Spleen (tissue), 11 donors: ENCODE measurements around the gene KRTAP10-3. TPM values are rescaled to one million over a fixed set of nuclear protein-coding genes. Genes with fewer than 3 reads are reported as not detected.
"Not testable (repeated sequence)": the region's sequence is repeated elsewhere in the genome, so short reads cannot be mapped to it uniquely, and the experiment has no call there.

ENCODE experiments used
- DNase-seq: peaks from one replicate; pipeline ENCODE4 v3.0.0-alpha.2; 2020
- H3K27ac ChIP-seq, 8 donors: fragments of 200-600 bp; sonication (generic) in 7 of 8; 1 replicate in 4 of 8; 2 replicates in 4 of 8; pipeline versions ENCODE4 v1.5.0 to v1.8.0; 2016 to 2021; ENCODE audit warnings: inconsistent platforms in 4 of 8, mild to moderate bottlenecking in 4 of 8, moderate library complexity in 1 of 8
- H3K27me3 ChIP-seq, 7 donors: fragments of 200-600 bp; sonication (generic) in 6 of 7; replicated peaks in 1 of 7; 1 replicate in 4 of 7; 2 replicates in 3 of 7; pipeline versions ENCODE4 v1.5.0 to v1.8.0; 2016 to 2021; ENCODE audit warnings: inconsistent platforms in 3 of 7, mild to moderate bottlenecking in 1 of 7
- H3K36me3 ChIP-seq, 6 donors: fragments of 200-600 bp; sonication (generic) in 5 of 6; 1 replicate in 4 of 6; 2 replicates in 2 of 6; pipeline versions ENCODE4 v1.5.0 to v1.8.0; 2016 to 2021; ENCODE audit warnings: inconsistent platforms in 2 of 6
- H3K4me1 ChIP-seq, 6 donors: fragments of 200-600 bp; sonication (generic) in 5 of 6; 1 replicate in 3 of 6; 2 replicates in 3 of 6; pipeline versions ENCODE4 v1.5.0 to v1.8.0; 2016 to 2021; ENCODE audit warnings: inconsistent platforms in 3 of 6
- H3K4me3 ChIP-seq, 8 donors: fragments of 200-600 bp; sonication (generic) in 7 of 8; 1 replicate in 4 of 8; 2 replicates in 4 of 8; pipeline versions ENCODE4 v1.5.0 to v1.8.0; 2016 to 2021; ENCODE audit warnings: inconsistent platforms in 4 of 8, mild to moderate bottlenecking in 4 of 8, moderate library complexity in 2 of 8
- H3K9me3 ChIP-seq, 8 donors: fragments of 200-600 bp; sonication (generic) in 7 of 8; 1 replicate in 4 of 8; 2 replicates in 4 of 8; pipeline versions ENCODE4 v1.5.0 to v1.8.0; 2016 to 2021; ENCODE audit warnings: inconsistent platforms in 4 of 8
- POLR2A ChIP-seq, 3 donors: fragments of 450-650 bp; IDR thresholded peaks; one replicate each; pipeline ENCODE4 v1.5.1; 2017; ENCODE audit warnings: antibody characterized with exemption in 3 of 3, mild to moderate bottlenecking in 1 of 3
- POLR2AphosphoS5 ChIP-seq, 3 donors: sonication (generic); formaldehyde crosslinking; IDR thresholded peaks; one replicate each; pipeline ENCODE4 v1.5.1; 2017; ENCODE audit warnings: antibody characterized with exemption in 3 of 3
- WGBS, 5 donors: extraction: QIAGEN DNeasy Blood & Tissue Kit in 3 of 5; methylation state at CpG; one replicate each; pipeline versions ENCODE4 v1.1.5 to v1.1.7; 2013 to 2018; 5-methylcytosine and 5-hydroxymethylcytosine counted together
- intact Hi-C: fragments of 100-400 bp; cut with DNase I; formaldehyde crosslinking; loops from one replicate; pipeline ENCODE4 v1.15.0; 2023; ENCODE audit warnings: low total_unique reads
- polyA plus RNA-seq, 3 donors: library from polyadenylated mRNA; stranded (reverse); fragments of 200-250 nt; gene quantifications; one replicate each; pipeline ENCODE4 v1.2.1, GENCODE V29; 2013
- total RNA-seq, 7 donors: library from RNA; depleted of rRNA in 3 of 7; stranded (reverse); fragments of >200 nt in 3 of 7; fragmentation: NEBNext Ultra II Directional in 4 of 7; extraction: Animal tissue kit (Norgen Biotek cat#: 25700) in 4 of 7; gene quantifications; one replicate each; pipeline versions ENCODE4 v1.1.0 to v1.2.1, GENCODE V29; 2016 to 2021
- TF ChIP-seq, protein P1 (sequence below), 11 experiments: fragments of 200-600 bp in 7 of 11; fragments of 450-650 bp in 4 of 11; sonication (generic) in 4 of 11; IDR thresholded peaks in 8 of 11; conservative IDR thresholded peaks in 3 of 11; 1 replicate in 7 of 11; 2 replicates in 4 of 11; pipeline versions ENCODE4 v1.4.0 to v1.8.0; 2016 to 2021; ENCODE audit warnings: antibody characterized with exemption in 11 of 11, inconsistent platforms in 4 of 11, mild to moderate bottlenecking in 1 of 11
- donor health status: healthy with polysubstance abuse.
- donor health status: DM: no; HTN: no; CAD: no; lungs with moderate emphysema.
- donor health status: DM: no; HTN: no; CAD: no.
- donor health status: Bipolar disorder and iron deficiency.
- donor health status: healthy.
- donor health status: DM: no; HTN: no; CAD: no.
- donor health status: DM: yes; HTN: yes; CAD: no.

KRTAP10-3 gene
- total and polyA plus RNA-seq, 10 donors, result not detected

DNA sequence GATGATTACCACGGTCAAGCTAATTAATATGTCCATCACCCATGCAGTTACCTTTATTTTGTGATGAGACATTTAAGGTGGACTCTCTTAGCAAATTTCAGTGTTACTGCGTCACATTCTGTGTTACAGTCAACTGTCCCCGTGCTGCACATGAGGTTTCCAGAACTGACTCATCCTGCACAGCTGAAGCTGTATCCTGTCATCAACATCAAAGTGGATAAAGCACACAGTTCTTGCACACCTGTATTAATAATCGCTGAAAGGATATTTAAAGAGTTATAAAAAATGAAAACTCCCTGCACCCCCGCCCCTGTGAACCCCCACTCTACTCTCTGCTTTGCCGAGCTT lies 25.2 kb upstream of the KRTAP10-3 start:
- intact Hi-C loops, result no loop called here
- 71 to 80% (median 77%) methylated on average over 6 of the region's 6 CpGs for WGBS, 5 donors
- TF ChIP-seq, protein P1, sequence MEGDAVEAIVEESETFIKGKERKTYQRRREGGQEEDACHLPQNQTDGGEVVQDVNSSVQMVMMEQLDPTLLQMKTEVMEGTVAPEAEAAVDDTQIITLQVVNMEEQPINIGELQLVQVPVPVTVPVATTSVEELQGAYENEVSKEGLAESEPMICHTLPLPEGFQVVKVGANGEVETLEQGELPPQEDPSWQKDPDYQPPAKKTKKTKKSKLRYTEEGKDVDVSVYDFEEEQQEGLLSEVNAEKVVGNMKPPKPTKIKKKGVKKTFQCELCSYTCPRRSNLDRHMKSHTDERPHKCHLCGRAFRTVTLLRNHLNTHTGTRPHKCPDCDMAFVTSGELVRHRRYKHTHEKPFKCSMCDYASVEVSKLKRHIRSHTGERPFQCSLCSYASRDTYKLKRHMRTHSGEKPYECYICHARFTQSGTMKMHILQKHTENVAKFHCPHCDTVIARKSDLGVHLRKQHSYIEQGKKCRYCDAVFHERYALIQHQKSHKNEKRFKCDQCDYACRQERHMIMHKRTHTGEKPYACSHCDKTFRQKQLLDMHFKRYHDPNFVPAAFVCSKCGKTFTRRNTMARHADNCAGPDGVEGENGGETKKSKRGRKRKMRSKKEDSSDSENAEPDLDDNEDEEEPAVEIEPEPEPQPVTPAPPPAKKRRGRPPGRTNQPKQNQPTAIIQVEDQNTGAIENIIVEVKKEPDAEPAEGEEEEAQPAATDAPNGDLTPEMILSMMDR (IDR thresholded peaks at IDR 0.05 in 8 of 11, conservative IDR thresholded peaks at IDR 0.05 in 3 of 11), result no peak
- TF ChIP-seq POLR2A (IDR thresholded peaks at IDR 0.05) (no peak), POLR2AphosphoS5 (IDR thresholded peaks at IDR 0.05) (no peak)
- Histone ChIP-seq H3K27me3 (peaks cover 0 to 25% (median 0%) of the 10 kb centered on the region in 7 donors), H3K36me3 (no peaks in the 10 kb centered on the region), H3K4me1 (no peaks in the 10 kb centered on the region), H3K27ac (no peak overlapping the region), H3K9me3 (peaks cover 0 to 34% (median 22%) of the 10 kb centered on the region in 8 donors), H3K4me3 (no peak overlapping the region)
- DNase-seq, result no peak

DNA sequence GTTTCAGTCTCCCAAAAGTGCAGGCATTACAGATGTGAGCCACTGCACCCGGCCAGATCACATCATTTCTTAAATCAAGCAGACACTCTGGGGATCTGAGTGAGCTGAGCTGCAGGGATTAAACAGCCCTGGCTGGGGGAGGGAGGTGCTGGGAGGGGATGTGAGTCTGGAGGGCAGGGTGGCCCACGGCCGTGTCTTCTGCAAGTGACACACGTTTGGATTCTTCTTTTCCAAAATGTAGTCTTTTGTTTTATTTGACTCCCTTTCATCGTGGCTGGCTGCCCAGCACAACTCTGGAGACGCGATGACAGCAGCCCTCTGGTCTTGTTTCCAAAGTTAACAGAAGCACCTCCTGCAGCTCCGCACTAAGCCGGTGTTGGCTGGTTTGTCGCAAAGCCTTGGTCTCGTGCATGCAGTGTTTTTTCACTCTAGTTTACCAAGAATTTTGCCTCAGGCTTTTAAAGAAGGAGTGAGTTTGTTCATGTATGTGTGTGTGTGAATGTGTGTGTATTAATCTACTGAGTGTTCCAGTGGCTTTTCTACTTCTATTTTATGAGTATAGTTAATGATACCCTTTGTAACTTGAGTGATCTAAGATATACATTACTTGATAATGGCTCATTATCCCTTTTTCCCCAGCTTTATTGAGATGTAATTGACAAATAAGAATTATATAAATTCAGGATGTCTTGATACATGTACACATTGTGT lies 24.6 kb upstream of the KRTAP10-3 start:
- Histone ChIP-seq H3K36me3 (no peaks in the 10 kb centered on the region), H3K27ac (no peak overlapping the region), H3K4me3 (no peak overlapping the region), H3K27me3 (peaks cover 0 to 25% (median 0%) of the 10 kb centered on the region in 7 donors), H3K4me1 (no peaks in the 10 kb centered on the region), H3K9me3 (peaks cover 0 to 39% (median 22%) of the 10 kb centered on the region in 8 donors)
- WGBS, 5 donors, result 50 to 63% (median 54%) methylated on average over 11 of the region's 11 CpGs
- intact Hi-C loops, result no loop called here
- no peak for DNase-seq
- no peak for TF ChIP-seq POLR2AphosphoS5 (IDR thresholded peaks at IDR 0.05)
- TF ChIP-seq POLR2A (IDR thresholded peaks at IDR 0.05), result no peak
- TF ChIP-seq, protein P1 (IDR thresholded peaks at IDR 0.05 in 8 of 11, conservative IDR thresholded peaks at IDR 0.05 in 3 of 11), result no peak

DNA sequence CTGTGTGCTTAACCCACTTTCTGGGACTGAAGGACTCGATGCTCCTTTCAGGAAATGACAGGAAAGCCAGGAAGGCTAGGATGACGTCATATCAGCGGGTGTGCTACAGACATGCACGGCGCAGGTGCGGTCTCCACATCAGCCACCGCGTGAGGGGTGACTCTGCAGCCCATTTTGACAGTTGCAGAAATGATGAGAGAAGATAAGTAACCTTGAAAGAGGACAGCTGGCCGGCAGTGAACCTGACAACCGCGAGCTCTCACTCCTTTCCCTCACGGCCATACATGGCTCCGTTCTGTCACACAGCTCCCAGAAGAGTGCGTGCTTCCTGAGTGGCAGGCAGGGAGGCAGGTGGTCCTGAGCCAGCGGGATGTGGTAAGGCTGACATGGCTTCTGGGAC lies 23.5 kb upstream of the KRTAP10-3 start:
- Histone ChIP-seq H3K36me3 (no peaks in the 10 kb centered on the region), H3K27ac (peak overlapping the region in 4 of 8 donors; percentile 26 to 57 (median 50)), H3K9me3 (peaks cover 3 to 51% (median 29%) of the 10 kb centered on the region in 8 donors), H3K4me3 (no peak overlapping the region), H3K27me3 (peaks cover 0 to 25% (median 0%) of the 10 kb centered on the region in 7 donors), H3K4me1 (no peaks in the 10 kb centered on the region)
- peak; percentile 31 for DNase-seq
- 61 to 72% (median 66%) methylated on average over 15 of the region's 15 CpGs for WGBS, 5 donors
- TF ChIP-seq, protein P1 (IDR thresholded peaks at IDR 0.05 in 8 of 11, conservative IDR thresholded peaks at IDR 0.05 in 3 of 11), result no peak
- no peak for TF ChIP-seq POLR2A (IDR thresholded peaks at IDR 0.05)
- TF ChIP-seq POLR2AphosphoS5 (IDR thresholded peaks at IDR 0.05), result no peak
- intact Hi-C loops, result no loop called here

DNA sequence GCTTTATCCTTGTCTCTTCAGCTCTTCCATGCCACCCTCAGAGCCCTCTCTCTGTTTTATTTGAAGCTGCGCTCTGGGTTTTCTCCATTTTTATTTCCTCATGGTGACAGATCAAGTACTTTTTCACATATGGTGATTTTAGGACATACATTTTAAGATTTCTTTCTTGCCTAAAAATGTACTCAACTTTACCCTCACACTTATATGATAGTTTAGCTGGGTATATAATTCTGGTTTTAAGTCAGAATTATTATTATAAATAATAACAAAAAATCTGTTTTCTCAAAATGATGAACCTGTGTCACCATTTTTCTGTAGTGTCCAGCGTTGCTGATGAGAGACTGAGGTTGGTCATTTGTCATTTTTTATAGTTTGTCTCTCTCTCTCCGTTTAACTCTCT lies 22.6 kb upstream of the KRTAP10-3 start:
- Histone ChIP-seq H3K27ac (peak overlapping the region in 5 of 8 donors; percentile 5 to 57 (median 46)), H3K9me3 (peaks cover 3 to 59% (median 38%) of the 10 kb centered on the region in 8 donors), H3K27me3 (peaks cover 0 to 21% (median 0%) of the 10 kb centered on the region in 7 donors), H3K4me1 (no peaks in the 10 kb centered on the region), H3K4me3 (no peak overlapping the region), H3K36me3 (no peaks in the 10 kb centered on the region)
- no peak for DNase-seq
- intact Hi-C loops, result no loop called here
- 64 to 81% (median 74%) methylated on average over 3 of the region's 3 CpGs for WGBS, 5 donors
- TF ChIP-seq, protein P1 (IDR thresholded peaks at IDR 0.05 in 8 of 11, conservative IDR thresholded peaks at IDR 0.05 in 3 of 11), result no peak
- TF ChIP-seq POLR2A (IDR thresholded peaks at IDR 0.05) (no peak), POLR2AphosphoS5 (IDR thresholded peaks at IDR 0.05) (no peak)

DNA sequence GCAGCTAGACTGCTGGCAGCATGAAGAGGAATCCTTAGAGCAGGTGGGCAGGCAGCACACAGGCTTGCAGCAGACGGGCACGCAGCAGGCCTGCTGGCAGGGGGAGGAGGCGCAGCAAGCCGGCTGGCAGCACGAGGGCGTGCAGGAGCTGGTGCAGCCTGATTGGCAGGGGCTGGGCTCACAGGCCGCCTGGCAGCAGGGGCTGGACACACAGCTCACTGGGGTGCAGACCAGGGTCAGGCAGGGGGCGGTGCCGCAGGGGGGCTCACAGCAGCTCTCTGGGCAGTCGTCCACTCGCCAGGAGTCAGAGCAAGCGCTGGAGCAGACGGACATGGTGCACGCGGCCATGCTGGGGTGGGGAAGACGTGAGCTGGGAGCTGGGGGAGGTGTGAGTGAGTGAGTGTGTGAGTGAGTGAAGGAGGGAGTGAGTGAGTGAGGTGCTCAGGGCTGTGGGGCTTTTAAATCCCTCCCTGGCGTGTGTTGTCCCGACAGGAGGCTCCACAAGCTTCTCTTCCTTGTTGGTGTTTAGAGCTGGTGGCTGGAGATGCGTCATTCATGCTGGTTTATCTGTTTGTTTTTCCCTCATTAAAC lies 21.7 kb upstream of the KRTAP10-3 start, which contains the start of gene KRTAP10-5:
TSS of gene KRTAP10-5 (minus strand) at position 374 of the 591 bp plus-strand sequence. CDS start at position 348, 26 bp downstream.
- intact Hi-C loops, H3K36me3 ChIP-seq, H3K4me3 ChIP-seq, H3K4me1 ChIP-seq: not testable (repeated sequence)
- DNase-seq, result peak; percentile 57
- WGBS, 5 donors, result 51 to 73% (median 64%) methylated on average over 13 to 19 of the region's 19 CpGs
- H3K9me3 ChIP-seq, result peaks cover 3 to 54% (median 38%) of the 10 kb centered on the region in 8 donors
- peak within 1 kb of the TSS in 5 of 8 donors; percentile 5 to 57 (median 46) for H3K27ac ChIP-seq
- peaks cover 0 to 14% (median 0%) of the 10 kb centered on the region in 7 donors for H3K27me3 ChIP-seq
